Fibroblast of pulmonary artery (primary cell): ENCODE data around the gene TRIM45.

Experiments
- DNase-seq: peaks from one replicate; pipeline ENCODE4 v3.0.0-alpha.2; 2010; ENCODE audit warnings: low read depth
- H3K4me3 ChIP-seq: replicated peaks from 2 replicates; pipeline ENCODE4 v1.5.1; 2011; ENCODE audit warnings: low read depth, mild to moderate bottlenecking, control low read depth, low read length, moderate library complexity
- CTCF ChIP-seq: IDR thresholded peaks from 2 replicates; pipeline ENCODE4 v1.5.1; 2011; ENCODE audit warnings: mild to moderate bottlenecking, control low read depth, low read length, inconsistent platforms; ENCODE audit errors: missing control alignments

Gene TRIM45

DNA sequence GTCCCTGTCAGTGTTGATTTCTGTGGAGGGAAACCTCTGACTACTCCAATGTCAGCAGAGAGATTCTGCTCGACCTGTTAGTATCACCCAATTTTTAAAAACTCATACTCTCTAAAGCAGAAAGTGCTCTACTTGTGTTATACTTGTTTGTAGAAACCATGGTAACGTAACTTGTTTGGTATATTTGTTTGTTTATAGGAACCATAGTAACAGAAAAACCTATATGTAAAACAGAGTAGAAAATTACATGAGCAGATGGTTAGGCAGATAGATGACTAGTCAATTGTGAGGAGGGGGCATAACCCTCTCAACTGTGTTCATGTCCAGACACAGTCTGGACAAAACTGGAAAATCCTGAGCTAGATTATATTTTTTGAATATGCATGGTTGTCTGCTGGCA, 6.7 kb downstream of the TRIM45 start:
- no peak for DNase-seq
- no peak overlapping the region for H3K4me3 ChIP-seq
- no peak for TF ChIP-seq CTCF

DNA sequence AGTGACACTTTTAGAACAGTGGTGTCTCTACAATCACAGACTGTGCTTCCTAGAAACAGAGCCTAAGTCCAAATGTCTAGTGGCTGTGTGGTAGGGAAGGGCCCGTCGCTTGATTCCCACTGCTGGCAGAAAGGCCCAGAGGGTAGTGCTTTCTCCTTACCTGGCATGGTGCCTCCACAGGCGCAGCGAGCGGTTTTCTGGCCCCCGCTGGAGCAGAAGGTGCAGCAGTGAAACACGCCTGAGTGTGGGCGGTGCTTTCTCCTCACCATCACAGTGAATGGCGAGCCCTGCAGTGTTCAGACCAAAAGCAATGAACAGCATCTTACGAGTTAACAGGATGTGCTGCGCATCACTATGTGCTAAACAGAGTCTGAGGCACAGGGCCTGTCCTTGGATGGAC, 8.3 kb downstream of the TRIM45 start:
- no peak for DNase-seq
- no peak for TF ChIP-seq CTCF
- H3K4me3 ChIP-seq, result no peak overlapping the region

DNA sequence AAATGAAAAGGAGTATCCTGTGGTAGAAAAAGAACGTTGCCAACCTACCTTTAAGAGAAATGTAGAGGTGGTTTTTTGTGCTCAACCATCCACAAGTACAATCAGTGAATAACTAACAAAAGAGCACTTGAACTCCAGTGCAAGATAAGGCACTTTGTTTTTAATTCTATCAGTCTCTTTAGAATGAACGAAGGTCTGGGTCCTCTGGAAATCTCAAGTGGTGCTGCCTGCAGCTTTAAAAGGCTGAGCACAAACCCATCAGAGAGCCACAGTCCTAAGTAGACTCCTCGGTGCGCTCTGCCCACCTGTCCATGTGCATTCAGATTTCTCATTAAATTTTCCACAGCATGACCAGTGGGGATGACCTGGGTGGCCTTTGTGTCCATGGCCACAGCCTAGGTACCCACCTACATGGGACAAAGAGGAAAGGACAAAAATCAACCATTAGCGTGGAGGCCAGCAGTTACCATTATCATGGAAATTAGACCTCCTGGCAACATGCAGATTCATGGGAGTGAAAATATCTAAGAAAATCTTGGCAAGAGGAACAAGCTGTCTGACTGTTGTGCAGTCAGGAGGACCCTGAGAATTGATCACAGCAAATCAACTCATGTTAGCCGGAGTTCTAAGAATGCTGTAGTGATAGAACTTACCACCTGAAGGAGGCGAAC, 9.4 kb downstream of the TRIM45 start:
- H3K4me3 ChIP-seq, result no peak overlapping the region
- TF ChIP-seq CTCF, result no peak
- no peak for DNase-seq

GRCh38 chr1:117110774-117111173, 10.8 kb downstream of the TRIM45 start:
- H3K4me3 ChIP-seq, result no peak overlapping the region
- TF ChIP-seq CTCF, result no peak
- DNase-seq, result no peak

DNA sequence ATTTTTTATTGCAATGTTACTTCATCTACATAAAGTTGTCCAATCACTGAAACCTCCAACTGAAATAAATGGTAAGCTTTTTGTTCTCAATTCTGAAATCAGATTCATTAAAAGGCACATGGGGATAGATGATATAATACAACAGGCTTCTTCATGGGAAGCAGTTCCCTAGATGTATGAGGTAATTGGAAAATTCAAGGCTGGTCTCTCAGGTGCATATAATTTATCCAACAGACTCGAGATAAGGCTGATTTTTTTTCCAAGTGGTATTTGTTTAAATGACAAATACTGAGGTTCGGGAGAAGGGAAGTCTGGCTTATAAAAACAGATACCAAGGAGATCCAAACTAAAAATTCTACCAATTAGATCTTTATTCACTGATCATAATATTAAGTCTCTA, 14.2 kb downstream of the TRIM45 start:
- no peak for TF ChIP-seq CTCF
- no peak overlapping the region for H3K4me3 ChIP-seq
- DNase-seq, result no peak

DNA sequence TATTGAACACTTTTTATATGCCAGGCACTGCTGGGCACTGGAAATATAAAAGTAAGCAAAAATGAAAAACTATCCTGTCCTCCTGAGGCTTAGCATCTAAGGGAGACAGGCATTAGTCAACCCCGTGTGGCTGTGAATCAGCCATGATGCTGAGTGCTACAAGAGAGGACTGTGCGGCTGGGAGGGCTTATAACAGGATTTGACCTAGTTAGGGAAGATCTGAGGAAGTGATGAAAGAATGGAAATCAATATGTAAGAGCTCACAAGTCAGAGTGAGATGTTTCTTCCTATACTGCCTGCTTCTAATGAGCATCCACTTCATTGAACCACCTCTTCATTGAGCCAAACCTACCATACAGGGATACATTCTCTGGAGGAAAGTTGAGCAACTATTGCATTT, 15.1 kb downstream of the TRIM45 start:
- H3K4me3 ChIP-seq, result no peak overlapping the region
- no peak for TF ChIP-seq CTCF
- DNase-seq, result no peak

DNA sequence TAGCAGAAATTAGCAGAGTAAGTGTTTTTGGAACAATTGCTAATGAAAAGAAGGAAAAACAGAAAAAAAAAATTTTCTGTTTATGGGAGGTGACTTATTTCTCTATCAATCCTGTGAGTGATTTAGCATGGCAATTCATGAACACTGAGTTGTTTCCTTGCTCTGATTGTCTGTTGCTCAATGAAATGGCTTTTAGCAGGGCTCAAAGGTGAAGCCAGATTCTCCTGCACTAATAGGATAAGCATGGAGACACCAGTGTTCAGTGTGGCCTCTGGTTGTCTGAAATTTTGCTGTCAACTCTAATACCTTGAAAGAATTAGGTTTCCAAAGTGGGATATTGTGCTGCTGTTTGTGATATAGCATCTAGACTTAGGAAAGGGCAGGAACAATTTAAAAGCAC, 15.8 kb downstream of the TRIM45 start:
- DNase-seq, result no peak
- no peak for TF ChIP-seq CTCF
- no peak overlapping the region for H3K4me3 ChIP-seq
